IMR-90 (cell line): ENCODE results near the gene CDH1. TPM values are rescaled to one million over a fixed set of nuclear protein-coding genes. Genes with fewer than 3 reads are reported as not detected.

Experiments used
- ATAC-seq: fragments of 200-7000 bp; cut with Tn5 transposase; 2 replicates; pipeline ENCODE4 v1.9.1; 2020; ENCODE audit warnings: low read depth, mild to moderate bottlenecking, moderate library complexity
- BruUV-seq: library from RNA; stranded (reverse); fragments of 400-500 nt; replicated peaks from 2 replicates; lab custom pipeline; 2021; lab: Mats Ljungman, UMichigan
- CTCF ChIA-PET: fragments of 300-600 bp; formaldehyde crosslinking; extraction: SDS; loops from one replicate; lab custom pipeline; 2021; ENCODE audit warnings: antibody characterized with exemption; lab: Yijun Ruan, JAX
- POLR2A ChIA-PET: fragments of 300-600 bp; sonication (Branson Sonifier 250); formaldehyde crosslinking; loops from one replicate; lab custom pipeline; 2022; ENCODE audit warnings: antibody characterized with exemption; ENCODE audit not compliant: unreplicated experiment; lab: Charles Lee
- DNase-seq: peaks from one replicate; pipeline ENCODE4 v3.0.0; 2013
- H2AFZ ChIP-seq: replicated peaks from 2 replicates; pipeline ENCODE3; 2013; ENCODE audit warnings: low read length, mild to moderate bottlenecking; ENCODE audit not compliant: poor library complexity
- H2AK5ac ChIP-seq: 2 replicates; pipeline ENCODE4 v1.6.1; 2013; ENCODE audit warnings: low read depth, low read length, inconsistent platforms
- H2AK9ac ChIP-seq: replicated peaks from 2 replicates; pipeline ENCODE3; 2013; ENCODE audit warnings: mild to moderate bottlenecking, low read depth, low read length, moderate library complexity; ENCODE audit not compliant: poor library complexity
- H2BK120ac ChIP-seq: 2 replicates; pipeline ENCODE4 v1.6.1; 2013; ENCODE audit warnings: low read depth, low read length, inconsistent platforms
- H2BK15ac ChIP-seq: 3 replicates; pipeline ENCODE4 v1.6.1; 2013; ENCODE audit warnings: low read depth, low read length, inconsistent platforms
- H2BK20ac ChIP-seq: 2 replicates; pipeline ENCODE4 v1.6.1; 2013; ENCODE audit warnings: low read depth, mild to moderate bottlenecking, inconsistent platforms, low read length, moderate library complexity
- H2BK5ac ChIP-seq: 2 replicates; pipeline ENCODE4 v1.6.1; 2013; ENCODE audit warnings: mild to moderate bottlenecking, low read depth, low read length, inconsistent platforms; ENCODE audit not compliant: poor library complexity, severe bottlenecking
- H3K14ac ChIP-seq: replicated peaks from 2 replicates; pipeline ENCODE4 v1.6.1; 2013; ENCODE audit warnings: low read depth, low read length, inconsistent platforms
- H3K18ac ChIP-seq: 2 replicates; pipeline ENCODE4 v1.6.1; 2013; ENCODE audit warnings: low read depth, low read length, control low read depth
- H3K23ac ChIP-seq: 2 replicates; pipeline ENCODE4 v1.6.1; 2013; ENCODE audit warnings: low read depth, low read length, inconsistent platforms
- H3K27ac ChIP-seq: 2 replicates; pipeline ENCODE4 v1.5.1; 2013; ENCODE audit warnings: mild to moderate bottlenecking, control low read depth, low read length; ENCODE audit not compliant: insufficient read depth
- H3K27me3 ChIP-seq: 2 replicates; pipeline ENCODE4 v1.6.1; 2013; ENCODE audit warnings: low read length; ENCODE audit not compliant: control insufficient read depth, insufficient read depth
- H3K36me3 ChIP-seq: 2 replicates; pipeline ENCODE4 v1.6.1; 2013; ENCODE audit warnings: low read length, mixed read lengths; ENCODE audit not compliant: control insufficient read depth, insufficient read depth
- H3K4ac ChIP-seq: 2 replicates; pipeline ENCODE4 v1.6.1; 2013; ENCODE audit warnings: low read depth, low read length, inconsistent platforms
- H3K4me1 ChIP-seq: 2 replicates; pipeline ENCODE4 v1.6.1; 2013; ENCODE audit warnings: low read length, mixed read lengths; ENCODE audit not compliant: control insufficient read depth, insufficient read depth
- H3K4me2 ChIP-seq: 2 replicates; pipeline ENCODE4 v1.6.1; 2013; ENCODE audit warnings: low read depth, mild to moderate bottlenecking, control low read depth, low read length, moderate library complexity
- H3K4me3 ChIP-seq: 2 replicates; pipeline ENCODE4 v1.5.1; 2013; ENCODE audit warnings: low read depth, mild to moderate bottlenecking, control low read depth, low read length, moderate library complexity; ENCODE audit not compliant: insufficient read depth
- H3K56ac ChIP-seq: 2 replicates; pipeline ENCODE4 v1.6.1; 2013; ENCODE audit warnings: low read length, inconsistent platforms; ENCODE audit not compliant: insufficient read depth; ENCODE audit errors: extremely low read depth
- H3K79me1 ChIP-seq, 2 experiments: 2 replicates each; pipeline ENCODE4 v1.6.1; 2013; ENCODE audit warnings: low read length in 2 of 2, inconsistent platforms in 1 of 2, low read depth in 1 of 2
- H3K9ac ChIP-seq: 2 replicates; pipeline ENCODE4 v1.6.1; 2013; ENCODE audit warnings: low read depth, low read length, control low read depth
- H3K9me1 ChIP-seq: 2 replicates; pipeline ENCODE4 v1.6.1; 2013; ENCODE audit warnings: low read length, inconsistent platforms; ENCODE audit not compliant: insufficient read depth
- H3K9me3 ChIP-seq: 2 replicates; pipeline ENCODE4 v1.6.1; 2013; ENCODE audit warnings: low read length; ENCODE audit not compliant: control insufficient read depth, insufficient read depth
- H4K20me1 ChIP-seq: 2 replicates; pipeline ENCODE4 v1.6.1; 2013; ENCODE audit warnings: low read length, inconsistent platforms; ENCODE audit not compliant: insufficient read depth
- H4K5ac ChIP-seq: 2 replicates; pipeline ENCODE4 v1.6.1; 2013; ENCODE audit warnings: mild to moderate bottlenecking, low read depth, low read length, control low read depth
- H4K8ac ChIP-seq, 2 experiments: 2 replicates each; pipeline ENCODE4 v1.6.1; 2013; ENCODE audit warnings: low read depth in 2 of 2, low read length in 2 of 2, control low read depth in 1 of 2, inconsistent platforms in 1 of 2
- H4K91ac ChIP-seq: 2 replicates; pipeline ENCODE4 v1.6.1; 2013; ENCODE audit warnings: low read depth, low read length, inconsistent platforms; ENCODE audit not compliant: insufficient read depth
- BHLHE40 ChIP-seq: fragments of 150-350 bp; IDR thresholded peaks from 2 replicates; pipeline ENCODE4 v1.6.1; 2016; ENCODE audit warnings: mild to moderate bottlenecking, low read depth, low read length
- CEBPB ChIP-seq: IDR thresholded peaks from 2 replicates; pipeline ENCODE4 v1.6.1; 2012; ENCODE audit warnings: low read depth, low read length, improper control_type of control experiment
- CHD1 ChIP-seq: IDR thresholded peaks from 2 replicates; pipeline ENCODE4 v1.6.1; 2012; ENCODE audit warnings: low read depth, low read length, improper control_type of control experiment
- FOS ChIP-seq: fragments of 150-350 bp; IDR thresholded peaks from 2 replicates; pipeline ENCODE4 v1.6.1; 2016; ENCODE audit warnings: low read depth, low read length
- MAFK ChIP-seq: IDR thresholded peaks from 2 replicates; pipeline ENCODE4 v1.6.1; 2012; ENCODE audit warnings: low read depth, low read length, improper control_type of control experiment
- MAZ ChIP-seq: IDR thresholded peaks from 2 replicates; pipeline ENCODE4 v1.6.1; 2012; ENCODE audit warnings: low read depth, mild to moderate bottlenecking, low read length, improper control_type of control experiment, moderate library complexity, borderline replicate concordance
- MXI1 ChIP-seq: IDR thresholded peaks from 2 replicates; pipeline ENCODE4 v1.6.1; 2012; ENCODE audit warnings: low read depth, mild to moderate bottlenecking, low read length, moderate library complexity, borderline replicate concordance
- POLR2A ChIP-seq: IDR thresholded peaks from 2 replicates; pipeline ENCODE4 v1.6.1; 2012; ENCODE audit warnings: mild to moderate bottlenecking, low read depth, low read length
- RAD21 ChIP-seq: IDR thresholded peaks from 2 replicates; pipeline ENCODE4 v1.6.1; 2012; ENCODE audit warnings: low read length, improper control_type of control experiment
- RFX5 ChIP-seq: IDR thresholded peaks from 2 replicates; pipeline ENCODE4 v1.8.0; 2012; ENCODE audit warnings: low read depth, mild to moderate bottlenecking, low read length, moderate library complexity
- SMC3 ChIP-seq: fragments of 150-350 bp; IDR thresholded peaks from 2 replicates; pipeline ENCODE4 v1.6.1; 2016; ENCODE audit warnings: low read depth, mild to moderate bottlenecking, antibody characterized with exemption, low read length, moderate library complexity
- WGBS, 2 experiments: methylation state at CpG; one replicate each; pipeline versions ENCODE4 v1.1.5 to v1.1.7; 2013; ENCODE audit warnings: missing lambda C conversion rate in 2 of 2; ENCODE audit not compliant: insufficient read length in 1 of 2; ENCODE audit errors: extremely low coverage in 2 of 2; 5-methylcytosine and 5-hydroxymethylcytosine counted together
- dilution Hi-C: fragments of 300-500 bp; cut with HindIII; formaldehyde crosslinking; loops from one replicate; pipeline ENCODE4 v1.14.3; 2018; ENCODE audit warnings: low sequenced_read_pairs; ENCODE audit not compliant: unreplicated experiment
- in situ Hi-C: fragments of 300-500 bp; cut with MboI; formaldehyde crosslinking; loops from 3 replicates; pipeline ENCODE4 v1.14.3; 2019; ENCODE audit warnings: low sequenced_read_pairs, inconsistent platforms, mixed read lengths
- intact Hi-C: fragments of 100-400 bp; cut with micrococcal nuclease; formaldehyde crosslinking; loops from 2 replicates; pipeline ENCODE4 v1.10.0; 2022
- polyA plus RNA-seq, 3 experiments: library from polyadenylated mRNA; depleted of rRNA; stranded (reverse); fragments of >200 nt; gene quantifications; 2 replicates each; pipeline ENCODE4 v1.2.3, GENCODE V29; 2012; ENCODE audit warnings: low replicate concordance in 1 of 3
- total RNA-seq: library from RNA; depleted of rRNA; stranded (reverse); fragments of >200 nt; gene quantifications from 2 replicates; pipeline ENCODE4 v1.2.3, GENCODE V29; 2012
- TF ChIP-seq, protein P1 (sequence below): fragments of 150-350 bp; IDR thresholded peaks from 2 replicates; pipeline ENCODE4 v1.6.1; 2017; ENCODE audit warnings: mild to moderate bottlenecking, antibody characterized with exemption, low read length, low read depth
- TF ChIP-seq, protein P2 (sequence below): conservative IDR thresholded peaks from 2 replicates; pipeline ENCODE4 v1.5.1; 2012; ENCODE audit warnings: mild to moderate bottlenecking, low read depth, low read length, improper control_type of control experiment
- TF ChIP-seq, protein P3 (sequence below): fragments of 150-350 bp; IDR thresholded peaks from 2 replicates; pipeline ENCODE4 v1.6.1; 2016; ENCODE audit warnings: low read depth, mild to moderate bottlenecking, low read length, moderate library complexity, borderline replicate concordance

Gene CDH1
- total and polyA plus RNA-seq, 2 of the 4 experiments (the other 2 are of a cell fraction), result under 0.01 TPM; not detected in 1

DNA sequence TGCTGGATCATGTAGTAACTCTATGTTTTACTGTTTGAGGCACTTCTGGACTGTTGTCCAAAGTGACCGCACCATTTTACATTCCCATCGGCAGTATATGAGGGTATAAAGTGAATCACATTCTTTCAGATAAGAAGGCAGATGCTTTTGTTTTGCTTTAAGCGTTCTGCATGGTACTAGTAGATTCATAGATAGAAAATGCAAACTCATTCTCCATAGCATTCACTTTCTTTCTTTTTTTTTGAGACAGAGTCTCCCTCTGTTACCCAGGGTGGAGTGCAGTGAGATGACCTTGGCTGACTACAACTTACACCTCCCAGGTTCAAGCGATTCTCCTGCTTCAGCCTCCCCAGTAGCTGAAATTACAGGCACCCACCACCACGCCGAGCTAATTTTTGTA, 146.6 kb downstream of the CDH1 start:
- Histone ChIP-seq H2BK5ac (no peak overlapping the region), H4K8ac (no peak overlapping the region), H3K18ac (no peak overlapping the region), H3K23ac (no peak overlapping the region), H3K27me3 (no peaks in the 10 kb centered on the region), H3K56ac (no peak overlapping the region), H2BK20ac (no peak overlapping the region), H4K20me1 (no peaks in the 10 kb centered on the region), H3K9me3 (no peaks in the 10 kb centered on the region), H2AK9ac (no peak overlapping the region), H3K4me3 (no peak overlapping the region), H3K9me1 (no peaks in the 10 kb centered on the region), H2BK15ac (no peak overlapping the region), H4K91ac (no peak overlapping the region), H3K14ac (no peak overlapping the region), H3K4me1 (0 out of 2 replicates have a peak, but pooled peaks cover 2% of the 10 kb centered on the region), H3K79me1 (no peaks in the 10 kb centered on the region), H2AK5ac (no peak overlapping the region), H3K9ac (no peak overlapping the region), H2AFZ (no peak overlapping the region), H3K27ac (no peak overlapping the region), H4K5ac (no peak overlapping the region), H3K4ac (no peak overlapping the region), H3K4me2 (no peak overlapping the region), H2BK120ac (no peak overlapping the region), H3K36me3 (0 out of 2 replicates have a peak, but pooled peaks cover under 1% of the 10 kb centered on the region)
- dilution Hi-C loops, result no loop called here
- DNase-seq, result no peak
- intact Hi-C loops, result no loop called here
- CTCF ChIA-PET, result no interaction called here
- POLR2A ChIA-PET, result no interaction called here
- BruUV-seq, result no TSS peak
- TF ChIP-seq MAZ, result no peak
- no peak for TF ChIP-seq MXI1
- no peak for TF ChIP-seq RAD21
- TF ChIP-seq MAFK, result no peak
- no peak for TF ChIP-seq FOS
- TF ChIP-seq, protein P1, sequence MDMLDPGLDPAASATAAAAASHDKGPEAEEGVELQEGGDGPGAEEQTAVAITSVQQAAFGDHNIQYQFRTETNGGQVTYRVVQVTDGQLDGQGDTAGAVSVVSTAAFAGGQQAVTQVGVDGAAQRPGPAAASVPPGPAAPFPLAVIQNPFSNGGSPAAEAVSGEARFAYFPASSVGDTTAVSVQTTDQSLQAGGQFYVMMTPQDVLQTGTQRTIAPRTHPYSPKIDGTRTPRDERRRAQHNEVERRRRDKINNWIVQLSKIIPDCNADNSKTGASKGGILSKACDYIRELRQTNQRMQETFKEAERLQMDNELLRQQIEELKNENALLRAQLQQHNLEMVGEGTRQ, result no peak
- no peak for TF ChIP-seq CHD1
- no peak for TF ChIP-seq RFX5
- no peak for TF ChIP-seq BHLHE40
- TF ChIP-seq, protein P2, sequence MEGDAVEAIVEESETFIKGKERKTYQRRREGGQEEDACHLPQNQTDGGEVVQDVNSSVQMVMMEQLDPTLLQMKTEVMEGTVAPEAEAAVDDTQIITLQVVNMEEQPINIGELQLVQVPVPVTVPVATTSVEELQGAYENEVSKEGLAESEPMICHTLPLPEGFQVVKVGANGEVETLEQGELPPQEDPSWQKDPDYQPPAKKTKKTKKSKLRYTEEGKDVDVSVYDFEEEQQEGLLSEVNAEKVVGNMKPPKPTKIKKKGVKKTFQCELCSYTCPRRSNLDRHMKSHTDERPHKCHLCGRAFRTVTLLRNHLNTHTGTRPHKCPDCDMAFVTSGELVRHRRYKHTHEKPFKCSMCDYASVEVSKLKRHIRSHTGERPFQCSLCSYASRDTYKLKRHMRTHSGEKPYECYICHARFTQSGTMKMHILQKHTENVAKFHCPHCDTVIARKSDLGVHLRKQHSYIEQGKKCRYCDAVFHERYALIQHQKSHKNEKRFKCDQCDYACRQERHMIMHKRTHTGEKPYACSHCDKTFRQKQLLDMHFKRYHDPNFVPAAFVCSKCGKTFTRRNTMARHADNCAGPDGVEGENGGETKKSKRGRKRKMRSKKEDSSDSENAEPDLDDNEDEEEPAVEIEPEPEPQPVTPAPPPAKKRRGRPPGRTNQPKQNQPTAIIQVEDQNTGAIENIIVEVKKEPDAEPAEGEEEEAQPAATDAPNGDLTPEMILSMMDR, result no peak
- no peak for TF ChIP-seq CEBPB
- no peak for TF ChIP-seq SMC3
- no peak for TF ChIP-seq POLR2A
- TF ChIP-seq, protein P3, sequence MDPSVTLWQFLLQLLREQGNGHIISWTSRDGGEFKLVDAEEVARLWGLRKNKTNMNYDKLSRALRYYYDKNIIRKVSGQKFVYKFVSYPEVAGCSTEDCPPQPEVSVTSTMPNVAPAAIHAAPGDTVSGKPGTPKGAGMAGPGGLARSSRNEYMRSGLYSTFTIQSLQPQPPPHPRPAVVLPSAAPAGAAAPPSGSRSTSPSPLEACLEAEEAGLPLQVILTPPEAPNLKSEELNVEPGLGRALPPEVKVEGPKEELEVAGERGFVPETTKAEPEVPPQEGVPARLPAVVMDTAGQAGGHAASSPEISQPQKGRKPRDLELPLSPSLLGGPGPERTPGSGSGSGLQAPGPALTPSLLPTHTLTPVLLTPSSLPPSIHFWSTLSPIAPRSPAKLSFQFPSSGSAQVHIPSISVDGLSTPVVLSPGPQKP, result no peak
- ATAC-seq, result no peak
- in situ Hi-C loops, result no loop called here
- WGBS, 2 experiments, result no CpG with 5 or more reads among the region's 6 CpGs
